GM21515 (cell line): ENCODE measurements around the gene TBC1D22A.

Source experiments
- ATAC-seq: cut with Tn5 transposase; IDR thresholded peaks from one replicate; pipeline ENCODE4 v1.9.1; 2021; ENCODE audit not compliant: unreplicated experiment

TBC1D22A gene

GRCh38 chr22:47021371-47022074, 259.1 kb downstream of the TBC1D22A start:
- no peak for ATAC-seq

- ATAC-seq, result no peak
Observed at GRCh38 chr22:47022075-47022473, 259.6 kb downstream of the TBC1D22A start.

- no peak for ATAC-seq
Observed at GRCh38 chr22:47022475-47022874, 260.0 kb downstream of the TBC1D22A start.

GRCh38 chr22:47023871-47024270, 261.4 kb downstream of the TBC1D22A start:
- no peak for ATAC-seq

DNA sequence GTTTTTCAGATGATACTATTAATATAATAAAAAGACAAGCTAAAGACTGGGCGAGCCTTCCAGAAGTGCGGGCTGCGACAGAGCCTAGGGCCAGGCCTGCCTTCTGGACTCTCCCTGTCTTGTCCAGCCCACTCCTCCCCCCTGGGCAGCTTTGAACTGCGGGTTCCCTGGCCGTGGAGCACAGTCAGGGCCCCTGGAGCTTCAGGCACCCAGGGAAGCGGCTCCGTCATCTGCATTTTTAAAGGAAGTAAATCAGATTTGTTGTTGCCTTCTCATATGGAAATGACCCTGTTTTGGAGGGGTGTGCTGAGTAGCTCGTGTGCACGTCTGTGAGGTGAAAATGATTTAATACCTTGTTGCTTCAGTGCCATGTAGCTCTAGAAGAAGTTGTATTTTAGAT, 265.3 kb downstream of the TBC1D22A start:
- ATAC-seq, result no peak

GRCh38 chr22:47029244-47030074, 267.0 kb downstream of the TBC1D22A start:
- no peak for ATAC-seq

- no peak for ATAC-seq
Observed at GRCh38 chr22:47030143-47030661, 267.8 kb downstream of the TBC1D22A start.

GRCh38 chr22:47030881-47031627, 268.6 kb downstream of the TBC1D22A start:
- ATAC-seq, result no peak

DNA sequence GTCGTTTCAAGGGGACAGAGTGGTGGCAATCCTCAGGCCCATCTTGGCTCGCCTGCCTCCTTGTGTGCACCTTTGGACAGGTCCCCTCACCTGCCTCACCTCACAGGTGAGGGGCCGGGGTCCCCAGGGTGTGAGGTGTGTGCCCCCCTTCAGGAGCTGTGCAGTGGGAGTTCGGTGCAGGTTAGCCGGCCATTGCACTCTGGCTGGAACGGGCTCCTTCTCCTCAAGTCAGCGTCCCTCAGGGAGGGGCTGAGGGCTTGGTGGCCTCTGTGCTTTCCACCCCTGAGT, 269.1 kb downstream of the TBC1D22A start:
- no peak for ATAC-seq

GRCh38 chr22:47032091-47032943, 269.9 kb downstream of the TBC1D22A start:
- ATAC-seq, result no peak

DNA sequence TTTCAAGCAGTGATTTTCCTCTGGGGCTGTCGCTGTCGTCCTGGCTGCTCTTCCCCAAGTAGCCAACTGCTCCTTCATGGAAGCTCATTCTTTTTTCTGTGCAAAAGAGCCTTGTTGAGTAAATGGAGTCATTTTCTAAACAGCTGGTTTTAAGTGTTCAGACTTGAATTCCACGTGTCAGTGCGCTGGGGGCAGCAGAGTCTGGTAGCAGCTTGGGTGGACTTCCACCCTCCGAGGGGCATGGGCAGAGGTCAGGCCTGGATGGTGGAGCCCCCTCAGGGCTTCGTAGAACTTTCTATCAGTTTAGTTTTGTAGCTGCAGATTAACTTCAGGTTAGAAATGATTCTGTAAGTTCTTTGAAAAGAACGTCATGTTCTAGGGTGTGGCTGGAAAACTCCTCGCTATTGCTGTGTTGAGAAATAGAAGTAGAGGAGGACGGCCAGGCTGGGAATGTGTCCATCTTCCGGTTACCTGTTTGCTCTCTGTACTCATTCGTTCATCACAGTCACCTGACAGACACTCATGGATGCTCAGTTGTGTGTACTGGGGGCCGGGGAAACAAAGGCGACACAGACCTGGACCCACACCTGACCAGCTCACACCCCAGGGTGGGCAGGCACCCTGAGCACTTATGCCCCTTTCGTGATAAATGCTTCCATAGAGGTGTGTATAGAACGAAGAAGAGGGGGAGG, 270.7 kb downstream of the TBC1D22A start:
- ATAC-seq, result no peak

DNA sequence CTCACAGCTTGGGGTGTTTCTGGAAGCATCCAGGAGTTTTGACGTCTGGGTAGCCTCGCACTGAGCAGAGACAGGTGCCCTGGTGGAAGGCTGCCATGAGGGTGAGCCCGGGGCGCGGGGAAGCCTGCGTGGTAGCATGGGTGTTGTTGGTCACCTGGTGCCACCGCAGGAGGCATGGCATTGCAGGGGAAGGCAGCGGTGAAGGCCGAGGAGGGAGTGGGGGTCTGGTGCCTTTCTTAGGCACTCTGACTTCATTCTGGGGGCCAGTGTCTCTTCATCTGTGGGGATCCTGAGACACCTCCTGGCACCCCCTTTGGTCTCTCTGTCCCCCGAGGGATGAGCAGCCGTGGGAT, 271.2 kb downstream of the TBC1D22A start:
- no peak for ATAC-seq

GRCh38 chr22:47034076-47034808, 271.8 kb downstream of the TBC1D22A start:
- ATAC-seq, result no peak

DNA sequence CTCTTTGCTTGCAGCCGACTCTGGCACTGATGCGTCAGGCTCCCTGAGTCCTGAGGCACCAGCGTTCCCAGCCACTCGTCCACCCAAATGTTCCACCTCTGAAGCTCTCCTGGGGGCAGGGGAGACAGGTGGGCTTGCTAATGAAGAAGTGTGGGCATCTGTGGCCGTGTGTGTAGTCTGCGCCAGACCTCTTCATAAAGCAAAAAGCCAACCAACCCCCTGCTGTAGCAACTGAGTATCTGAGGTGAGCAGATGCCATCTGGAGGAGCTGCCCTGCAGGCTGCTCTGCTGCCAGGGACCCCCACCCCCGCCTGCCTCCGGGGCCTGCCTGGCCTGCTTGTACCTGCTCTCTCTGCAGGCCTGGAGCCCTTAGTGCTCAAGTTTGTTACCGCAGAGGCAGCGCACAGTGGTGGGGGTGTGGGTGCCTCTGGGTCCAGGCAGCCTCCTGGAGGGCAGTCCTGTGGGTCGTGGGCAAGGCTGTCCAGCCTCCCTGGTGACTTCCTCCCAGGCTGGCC, 272.5 kb downstream of the TBC1D22A start:
- no peak for ATAC-seq

- ATAC-seq, result no peak
Observed at GRCh38 chr22:47035425-47035881, 273.0 kb downstream of the TBC1D22A start.

GRCh38 chr22:47036352-47036751, 273.9 kb downstream of the TBC1D22A start:
- ATAC-seq, result no peak

- ATAC-seq, result no peak
Observed at GRCh38 chr22:47036936-47037485, 274.6 kb downstream of the TBC1D22A start.

- ATAC-seq, result no peak
Observed at GRCh38 chr22:47038206-47038835, 275.9 kb downstream of the TBC1D22A start.
